Neural cell (in vitro differentiated cells): Measurements from ENCODE around the gene NECAP2. TPM values are rescaled to one million over a fixed set of nuclear protein-coding genes. Genes with fewer than 3 reads are reported as not detected.

ENCODE experiments used
- H2AFZ ChIP-seq: fragments of 200-600, 300-800 bp; sonication (generic), shearing (Covaris generic); 2 replicates; pipeline ENCODE4 v1.6.0; 2014; ENCODE audit warnings: low read depth, mild to moderate bottlenecking, antibody characterized with exemption, low read length, moderate library complexity
- H3F3A ChIP-seq: fragments of 200-600 bp; shearing (Covaris generic); 2 replicates; pipeline ENCODE4 v1.6.1; 2016; ENCODE audit warnings: mild to moderate bottlenecking, moderate library complexity, mixed read lengths, antibody characterized with exemption, low read length; ENCODE audit not compliant: insufficient read depth, poor library complexity, severe bottlenecking
- H3K27ac ChIP-seq: fragments of 200-600, 300-800 bp; sonication (generic), shearing (Covaris generic); 2 replicates; pipeline ENCODE4 v1.5.1; 2014; ENCODE audit warnings: mild to moderate bottlenecking, low read length, moderate library complexity
- H3K27me3 ChIP-seq: fragments of 300-800, 200-600 bp; sonication (generic), shearing (Covaris generic); 2 replicates; pipeline ENCODE4 v1.6.0; 2014; ENCODE audit warnings: mild to moderate bottlenecking, low read depth, low read length, moderate library complexity; ENCODE audit not compliant: insufficient read depth
- H3K36me3 ChIP-seq: fragments of 300-800, 200-600 bp; sonication (generic), shearing (Covaris generic); 2 replicates; pipeline ENCODE4 v1.5.1; 2014; ENCODE audit warnings: mild to moderate bottlenecking, antibody characterized with exemption, low read length, moderate library complexity; ENCODE audit not compliant: insufficient read depth
- H3K4me2 ChIP-seq: fragments of 300-800, 200-600 bp; sonication (generic), shearing (Covaris generic); 2 replicates; pipeline ENCODE4 v1.6.0; 2014; ENCODE audit warnings: mild to moderate bottlenecking, low read length
- H3K4me3 ChIP-seq: fragments of 300-800, 200-600 bp; sonication (generic), shearing (Covaris generic); 2 replicates; pipeline ENCODE4 v1.5.1; 2014; ENCODE audit warnings: mild to moderate bottlenecking, low read length, moderate library complexity
- H3K79me2 ChIP-seq: fragments of 200-600 bp; shearing (Covaris generic); replicated peaks from 2 replicates; pipeline ENCODE4 v1.6.0; 2014; ENCODE audit warnings: mild to moderate bottlenecking, low read length, moderate library complexity; ENCODE audit not compliant: insufficient read depth
- H3K9ac ChIP-seq: fragments of 300-800, 200-600 bp; sonication (generic), shearing (Covaris generic); 2 replicates; pipeline ENCODE4 v1.6.1; 2016; ENCODE audit warnings: mild to moderate bottlenecking, low read length, mixed read lengths
- H3K9me2 ChIP-seq: fragments of 200-600 bp; shearing (Covaris generic); 2 replicates; pipeline ENCODE4 v1.6.1; 2016; ENCODE audit warnings: mild to moderate bottlenecking, low read length, mixed read lengths; ENCODE audit not compliant: insufficient read depth
- H3K9me3 ChIP-seq: fragments of 200-600, 300-800 bp; sonication (generic), shearing (Covaris generic); 2 replicates; pipeline ENCODE4 v1.6.1; 2016; ENCODE audit warnings: mild to moderate bottlenecking, mixed run types, low read length, moderate library complexity, mixed read lengths
- H4K20me1 ChIP-seq: fragments of 200-600 bp; shearing (Covaris generic); 2 replicates; pipeline ENCODE4 v1.6.1; 2016; ENCODE audit warnings: mild to moderate bottlenecking, mixed run types; ENCODE audit not compliant: insufficient read depth
- CTCF ChIP-seq: fragments of 450-650 bp; IDR thresholded peaks from 2 replicates; pipeline ENCODE4 v1.5.1; 2014; ENCODE audit warnings: antibody characterized with exemption, mild to moderate bottlenecking, moderate library complexity; ENCODE audit not compliant: poor library complexity, severe bottlenecking
- EP300 ChIP-seq: fragments of 450-650 bp; conservative IDR thresholded peaks from 2 replicates; pipeline ENCODE4 v1.6.1; 2014; ENCODE audit warnings: antibody characterized with exemption, mild to moderate bottlenecking, moderate library complexity; ENCODE audit not compliant: poor library complexity, severe bottlenecking
- EZH2 ChIP-seq: fragments of 200-600, 300-800 bp; shearing (Covaris generic), sonication (generic); IDR thresholded peaks from 2 replicates; pipeline ENCODE4 v1.6.1; 2014; ENCODE audit warnings: antibody characterized with exemption, low read length, borderline replicate concordance, mild to moderate bottlenecking; ENCODE audit not compliant: insufficient read depth, poor library complexity, severe bottlenecking
- MXI1 ChIP-seq: fragments of 450-650 bp; conservative IDR thresholded peaks from 2 replicates; pipeline ENCODE4 v1.6.1; 2014; ENCODE audit warnings: antibody characterized with exemption, mild to moderate bottlenecking; ENCODE audit not compliant: poor library complexity, severe bottlenecking
- POLR2AphosphoS5 ChIP-seq: IDR thresholded peaks from 2 replicates; pipeline ENCODE4 v1.6.1; 2012
- RAD21 ChIP-seq: fragments of 450-650 bp; conservative IDR thresholded peaks from 2 replicates; pipeline ENCODE4 v1.6.1; 2014; ENCODE audit warnings: antibody characterized with exemption, mild to moderate bottlenecking, moderate library complexity
- REST ChIP-seq: IDR thresholded peaks from 2 replicates; pipeline ENCODE4 v1.6.1; 2012; ENCODE audit warnings: borderline replicate concordance
- SMC3 ChIP-seq: fragments of 450-650 bp; conservative IDR thresholded peaks from 2 replicates; pipeline ENCODE4 v1.6.1; 2014; ENCODE audit warnings: antibody characterized with exemption, mild to moderate bottlenecking, moderate library complexity; ENCODE audit not compliant: poor library complexity
- TAF1 ChIP-seq: IDR thresholded peaks from 2 replicates; pipeline ENCODE4 v1.6.1; 2012; ENCODE audit warnings: low read depth
- polyA plus RNA-seq: library from polyadenylated mRNA; depleted of rRNA; stranded (reverse); fragments of >200 nt; gene quantifications from 2 replicates; pipeline ENCODE4 v1.2.3, GENCODE V29; 2014

Gene NECAP2
- polyA plus RNA-seq, 1 donor from 2014 or later = 80.2 TPM

- Histone ChIP-seq H3K4me2 (no peak overlapping the region), H3K36me3 (no peaks in the 10 kb centered on the region), H4K20me1 (no peaks in the 10 kb centered on the region), H3K9ac (no peak overlapping the region), H3K4me3 (no peak overlapping the region), H2AFZ (no peak overlapping the region), H3K27ac (no peak overlapping the region), H3K9me3 (no peaks in the 10 kb centered on the region), H3K79me2 (no peaks in the 10 kb centered on the region), H3K27me3 (no peaks in the 10 kb centered on the region), H3K9me2 (no peaks in the 10 kb centered on the region), H3F3A (no peaks in the 10 kb centered on the region)
- TF ChIP-seq MXI1 = no peak
- no peak for TF ChIP-seq TAF1
- no peak for TF ChIP-seq EP300
- TF ChIP-seq CTCF = no peak
- no peak for TF ChIP-seq POLR2AphosphoS5
- no peak for TF ChIP-seq SMC3
- no peak for TF ChIP-seq EZH2
- no peak for TF ChIP-seq RAD21
- TF ChIP-seq REST = no peak
These were observed 27.3 kb upstream of the NECAP2 start for GRCh38 chr1:16413191-16413590.

GRCh38 chr1:16418823-16419425 is 21.6 kb upstream of the NECAP2 start:
- Histone ChIP-seq H3K36me3 (no peaks in the 10 kb centered on the region), H3K27ac (no peak overlapping the region), H3K9me2 (no peaks in the 10 kb centered on the region), H4K20me1 (no peaks in the 10 kb centered on the region), H3K4me2 (no peak overlapping the region), H3K27me3 (no peaks in the 10 kb centered on the region), H3K9ac (no peak overlapping the region), H3K79me2 (no peaks in the 10 kb centered on the region), H3K4me3 (no peak overlapping the region), H3F3A (no peaks in the 10 kb centered on the region), H2AFZ (no peak overlapping the region), H3K9me3 (no peaks in the 10 kb centered on the region)
- no peak for TF ChIP-seq MXI1
- no peak for TF ChIP-seq POLR2AphosphoS5
- no peak for TF ChIP-seq CTCF
- no peak for TF ChIP-seq RAD21
- TF ChIP-seq EZH2 = no peak
